SK-N-SH (cell line): Measurements from ENCODE around the gene SAE1.

Experiments used
- EP300 ChIP-seq, 2 experiments: IDR thresholded peaks; 2 replicates each; pipeline versions ENCODE4 v1.4.0 to v1.6.1; 2012; ENCODE audit warnings: borderline replicate concordance in 1 of 2, low read depth in 1 of 2, low read length in 1 of 2
- EZH2phosphoT487 ChIP-seq: fragments of 200-600 bp; sonication (generic); IDR thresholded peaks from 2 replicates; pipeline ENCODE4 v1.6.1; 2017; ENCODE audit warnings: low read depth, mixed run types, mild to moderate bottlenecking, antibody characterized with exemption, moderate library complexity, borderline replicate concordance
- POLR2AphosphoS5 ChIP-seq: IDR thresholded peaks from 2 replicates; pipeline ENCODE4 v1.6.1; 2012; ENCODE audit warnings: low read depth, low read length
- RAD21 ChIP-seq: IDR thresholded peaks from 2 replicates; pipeline ENCODE4 v1.6.1; 2012; ENCODE audit warnings: mild to moderate bottlenecking, low read length
- RFX5 ChIP-seq: IDR thresholded peaks from 2 replicates; pipeline ENCODE4 v1.6.1; 2012; ENCODE audit warnings: mild to moderate bottlenecking, improper control_type of control experiment, low read length
- SIN3A ChIP-seq: IDR thresholded peaks from 2 replicates; pipeline ENCODE4 v1.6.1; 2012; ENCODE audit warnings: low read depth, mild to moderate bottlenecking, low read length, moderate library complexity, borderline replicate concordance
- TAF1 ChIP-seq: IDR thresholded peaks from 2 replicates; pipeline ENCODE4 v1.6.1; 2012; ENCODE audit warnings: low read depth, mild to moderate bottlenecking, low read length, moderate library complexity, borderline replicate concordance
- TF ChIP-seq, protein P1 (sequence below): fragments of 200-600 bp; sonication (generic); IDR thresholded peaks from 2 replicates; pipeline ENCODE4 v1.6.1; 2017; ENCODE audit warnings: antibody characterized with exemption, mild to moderate bottlenecking, moderate library complexity
- TF ChIP-seq, protein P2 (sequence below): IDR thresholded peaks from 2 replicates; pipeline ENCODE4; 2012
- TF ChIP-seq, protein P3 (sequence below): IDR thresholded peaks from 2 replicates; pipeline ENCODE4 v1.4.0; 2012; ENCODE audit warnings: low read depth, borderline replicate concordance
- TF ChIP-seq, protein P4 (sequence below): IDR thresholded peaks from 2 replicates; pipeline ENCODE4 v1.4.0; 2012; ENCODE audit warnings: low read depth
- TF ChIP-seq, protein P5 (sequence below): IDR thresholded peaks from 2 replicates; pipeline ENCODE4 v1.6.1; 2012; ENCODE audit warnings: mild to moderate bottlenecking, low read depth, low read length, moderate library complexity
- TF ChIP-seq, protein P6 (sequence below): fragments of 150-350 bp; IDR thresholded peaks from 2 replicates; pipeline ENCODE4 v1.6.1; 2016; ENCODE audit warnings: mild to moderate bottlenecking, low read depth, low read length

DNA sequence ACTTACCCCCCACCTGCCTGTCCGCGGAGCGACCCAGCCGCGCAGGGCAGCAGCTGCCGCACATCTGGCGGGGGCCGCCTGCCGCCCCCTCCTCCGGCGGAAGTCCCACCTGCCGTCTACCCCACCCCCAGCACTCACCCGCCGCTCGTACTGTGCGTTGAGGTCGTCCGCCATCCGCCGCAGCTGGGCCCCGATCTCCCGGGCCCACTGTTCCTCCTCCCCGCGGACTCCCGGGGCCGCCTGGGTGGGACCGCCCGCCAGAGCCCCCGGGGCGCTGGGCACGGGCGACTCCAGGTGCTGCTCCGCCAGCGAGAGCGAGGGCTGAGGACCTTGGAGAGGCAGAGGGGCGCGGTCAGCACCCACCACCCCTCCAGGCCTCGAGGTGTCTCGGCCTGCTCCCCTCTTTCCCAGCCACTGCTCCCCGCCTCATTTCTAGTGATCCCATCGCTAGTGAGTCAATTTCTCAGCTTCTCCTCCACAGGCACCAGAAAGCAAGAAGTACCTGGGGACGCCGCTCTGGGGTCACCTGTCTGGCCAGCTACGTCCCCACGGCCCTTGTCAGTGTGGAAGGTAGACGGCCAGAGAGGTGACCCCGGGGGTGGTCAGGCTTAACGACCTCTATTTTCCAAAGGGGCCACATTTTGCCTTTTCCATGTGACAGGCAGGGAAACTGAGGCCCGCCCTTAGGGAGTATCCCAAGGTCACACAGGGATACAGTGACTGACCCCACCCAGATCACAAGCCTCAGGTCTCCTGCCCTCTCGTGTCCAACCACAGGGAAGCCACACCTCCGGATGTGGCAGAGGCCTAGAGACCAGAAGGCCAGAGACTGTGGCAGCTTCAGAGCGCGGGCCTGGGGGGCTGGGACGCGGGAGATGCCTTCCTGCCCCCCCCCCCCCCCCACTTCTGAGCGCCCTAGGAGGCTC lies 96.1 kb downstream of the SAE1 start:
- TF ChIP-seq RAD21 (no peak), RFX5 (no peak), EZH2phosphoT487 (no peak), EP300 (IDR thresholded peaks at IDR 0.05; ENCODE audit: borderline replicate concordance in 1 of 2, low read depth in 1 of 2, low read length in 1 of 2) (no peak), POLR2AphosphoS5 (no peak; the same call in 1 of the 2 replicates), SIN3A (no peak), TAF1 (no peak)
- TF ChIP-seq, protein P1, sequence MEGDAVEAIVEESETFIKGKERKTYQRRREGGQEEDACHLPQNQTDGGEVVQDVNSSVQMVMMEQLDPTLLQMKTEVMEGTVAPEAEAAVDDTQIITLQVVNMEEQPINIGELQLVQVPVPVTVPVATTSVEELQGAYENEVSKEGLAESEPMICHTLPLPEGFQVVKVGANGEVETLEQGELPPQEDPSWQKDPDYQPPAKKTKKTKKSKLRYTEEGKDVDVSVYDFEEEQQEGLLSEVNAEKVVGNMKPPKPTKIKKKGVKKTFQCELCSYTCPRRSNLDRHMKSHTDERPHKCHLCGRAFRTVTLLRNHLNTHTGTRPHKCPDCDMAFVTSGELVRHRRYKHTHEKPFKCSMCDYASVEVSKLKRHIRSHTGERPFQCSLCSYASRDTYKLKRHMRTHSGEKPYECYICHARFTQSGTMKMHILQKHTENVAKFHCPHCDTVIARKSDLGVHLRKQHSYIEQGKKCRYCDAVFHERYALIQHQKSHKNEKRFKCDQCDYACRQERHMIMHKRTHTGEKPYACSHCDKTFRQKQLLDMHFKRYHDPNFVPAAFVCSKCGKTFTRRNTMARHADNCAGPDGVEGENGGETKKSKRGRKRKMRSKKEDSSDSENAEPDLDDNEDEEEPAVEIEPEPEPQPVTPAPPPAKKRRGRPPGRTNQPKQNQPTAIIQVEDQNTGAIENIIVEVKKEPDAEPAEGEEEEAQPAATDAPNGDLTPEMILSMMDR, result no peak
- TF ChIP-seq, protein P2, sequence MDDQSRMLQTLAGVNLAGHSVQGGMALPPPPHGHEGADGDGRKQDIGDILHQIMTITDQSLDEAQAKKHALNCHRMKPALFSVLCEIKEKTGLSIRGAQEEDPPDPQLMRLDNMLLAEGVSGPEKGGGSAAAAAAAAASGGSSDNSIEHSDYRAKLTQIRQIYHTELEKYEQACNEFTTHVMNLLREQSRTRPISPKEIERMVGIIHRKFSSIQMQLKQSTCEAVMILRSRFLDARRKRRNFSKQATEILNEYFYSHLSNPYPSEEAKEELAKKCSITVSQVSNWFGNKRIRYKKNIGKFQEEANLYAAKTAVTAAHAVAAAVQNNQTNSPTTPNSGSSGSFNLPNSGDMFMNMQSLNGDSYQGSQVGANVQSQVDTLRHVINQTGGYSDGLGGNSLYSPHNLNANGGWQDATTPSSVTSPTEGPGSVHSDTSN, result no peak
- TF ChIP-seq, protein P3, sequence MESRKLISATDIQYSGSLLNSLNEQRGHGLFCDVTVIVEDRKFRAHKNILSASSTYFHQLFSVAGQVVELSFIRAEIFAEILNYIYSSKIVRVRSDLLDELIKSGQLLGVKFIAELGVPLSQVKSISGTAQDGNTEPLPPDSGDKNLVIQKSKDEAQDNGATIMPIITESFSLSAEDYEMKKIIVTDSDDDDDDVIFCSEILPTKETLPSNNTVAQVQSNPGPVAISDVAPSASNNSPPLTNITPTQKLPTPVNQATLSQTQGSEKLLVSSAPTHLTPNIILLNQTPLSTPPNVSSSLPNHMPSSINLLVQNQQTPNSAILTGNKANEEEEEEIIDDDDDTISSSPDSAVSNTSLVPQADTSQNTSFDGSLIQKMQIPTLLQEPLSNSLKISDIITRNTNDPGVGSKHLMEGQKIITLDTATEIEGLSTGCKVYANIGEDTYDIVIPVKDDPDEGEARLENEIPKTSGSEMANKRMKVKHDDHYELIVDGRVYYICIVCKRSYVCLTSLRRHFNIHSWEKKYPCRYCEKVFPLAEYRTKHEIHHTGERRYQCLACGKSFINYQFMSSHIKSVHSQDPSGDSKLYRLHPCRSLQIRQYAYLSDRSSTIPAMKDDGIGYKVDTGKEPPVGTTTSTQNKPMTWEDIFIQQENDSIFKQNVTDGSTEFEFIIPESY, result no peak
- TF ChIP-seq, protein P4, sequence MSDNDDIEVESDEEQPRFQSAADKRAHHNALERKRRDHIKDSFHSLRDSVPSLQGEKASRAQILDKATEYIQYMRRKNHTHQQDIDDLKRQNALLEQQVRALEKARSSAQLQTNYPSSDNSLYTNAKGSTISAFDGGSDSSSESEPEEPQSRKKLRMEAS, result no peak
- TF ChIP-seq, protein P5, sequence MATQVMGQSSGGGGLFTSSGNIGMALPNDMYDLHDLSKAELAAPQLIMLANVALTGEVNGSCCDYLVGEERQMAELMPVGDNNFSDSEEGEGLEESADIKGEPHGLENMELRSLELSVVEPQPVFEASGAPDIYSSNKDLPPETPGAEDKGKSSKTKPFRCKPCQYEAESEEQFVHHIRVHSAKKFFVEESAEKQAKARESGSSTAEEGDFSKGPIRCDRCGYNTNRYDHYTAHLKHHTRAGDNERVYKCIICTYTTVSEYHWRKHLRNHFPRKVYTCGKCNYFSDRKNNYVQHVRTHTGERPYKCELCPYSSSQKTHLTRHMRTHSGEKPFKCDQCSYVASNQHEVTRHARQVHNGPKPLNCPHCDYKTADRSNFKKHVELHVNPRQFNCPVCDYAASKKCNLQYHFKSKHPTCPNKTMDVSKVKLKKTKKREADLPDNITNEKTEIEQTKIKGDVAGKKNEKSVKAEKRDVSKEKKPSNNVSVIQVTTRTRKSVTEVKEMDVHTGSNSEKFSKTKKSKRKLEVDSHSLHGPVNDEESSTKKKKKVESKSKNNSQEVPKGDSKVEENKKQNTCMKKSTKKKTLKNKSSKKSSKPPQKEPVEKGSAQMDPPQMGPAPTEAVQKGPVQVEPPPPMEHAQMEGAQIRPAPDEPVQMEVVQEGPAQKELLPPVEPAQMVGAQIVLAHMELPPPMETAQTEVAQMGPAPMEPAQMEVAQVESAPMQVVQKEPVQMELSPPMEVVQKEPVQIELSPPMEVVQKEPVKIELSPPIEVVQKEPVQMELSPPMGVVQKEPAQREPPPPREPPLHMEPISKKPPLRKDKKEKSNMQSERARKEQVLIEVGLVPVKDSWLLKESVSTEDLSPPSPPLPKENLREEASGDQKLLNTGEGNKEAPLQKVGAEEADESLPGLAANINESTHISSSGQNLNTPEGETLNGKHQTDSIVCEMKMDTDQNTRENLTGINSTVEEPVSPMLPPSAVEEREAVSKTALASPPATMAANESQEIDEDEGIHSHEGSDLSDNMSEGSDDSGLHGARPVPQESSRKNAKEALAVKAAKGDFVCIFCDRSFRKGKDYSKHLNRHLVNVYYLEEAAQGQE, result no peak
- TF ChIP-seq, protein P6, sequence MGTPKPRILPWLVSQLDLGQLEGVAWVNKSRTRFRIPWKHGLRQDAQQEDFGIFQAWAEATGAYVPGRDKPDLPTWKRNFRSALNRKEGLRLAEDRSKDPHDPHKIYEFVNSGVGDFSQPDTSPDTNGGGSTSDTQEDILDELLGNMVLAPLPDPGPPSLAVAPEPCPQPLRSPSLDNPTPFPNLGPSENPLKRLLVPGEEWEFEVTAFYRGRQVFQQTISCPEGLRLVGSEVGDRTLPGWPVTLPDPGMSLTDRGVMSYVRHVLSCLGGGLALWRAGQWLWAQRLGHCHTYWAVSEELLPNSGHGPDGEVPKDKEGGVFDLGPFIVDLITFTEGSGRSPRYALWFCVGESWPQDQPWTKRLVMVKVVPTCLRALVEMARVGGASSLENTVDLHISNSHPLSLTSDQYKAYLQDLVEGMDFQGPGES, result no peak
